Neuronal stem cell (in vitro differentiated cells): Measurements from ENCODE around the gene ALDH2.

ENCODE experiments used
- DNase-seq: peaks from one replicate; pipeline ENCODE4 v3.0.0-alpha.2; 2013; ENCODE audit warnings: low spot score
- H2AFZ ChIP-seq: one replicate; pipeline ENCODE4 v1.6.1; 2013; ENCODE audit warnings: mild to moderate bottlenecking, low read length, inconsistent platforms
- H2AK5ac ChIP-seq: 2 replicates; pipeline ENCODE4 v1.6.1; 2013; ENCODE audit warnings: low read depth, mild to moderate bottlenecking, inconsistent platforms, low read length, moderate library complexity, mixed read lengths
- H2BK120ac ChIP-seq: 2 replicates; pipeline ENCODE4 v1.6.1; 2013; ENCODE audit warnings: low read depth, mild to moderate bottlenecking, inconsistent platforms, low read length, moderate library complexity, mixed read lengths
- H2BK12ac ChIP-seq: one replicate; pipeline ENCODE4 v1.6.1; 2013; ENCODE audit warnings: low read length, inconsistent platforms
- H2BK15ac ChIP-seq: 2 replicates; pipeline ENCODE4 v1.6.1; 2013; ENCODE audit warnings: mild to moderate bottlenecking, low read length, inconsistent platforms, mixed read lengths
- H2BK5ac ChIP-seq: one replicate; pipeline ENCODE4 v1.6.1; 2013; ENCODE audit warnings: inconsistent platforms, mild to moderate bottlenecking, low read length, moderate library complexity
- H3K14ac ChIP-seq: one replicate; pipeline ENCODE4 v1.6.1; 2013; ENCODE audit warnings: low read length, inconsistent platforms
- H3K18ac ChIP-seq: 2 replicates; pipeline ENCODE4 v1.6.1; 2013; ENCODE audit warnings: low read length, inconsistent platforms
- H3K23ac ChIP-seq: 2 replicates; pipeline ENCODE4 v1.6.1; 2013; ENCODE audit warnings: low read depth, mild to moderate bottlenecking, mixed read lengths, low read length, inconsistent platforms; ENCODE audit not compliant: poor library complexity
- H3K27ac ChIP-seq: replicated peaks from 3 replicates; pipeline ENCODE4 v1.5.1; 2013; ENCODE audit warnings: low read length, inconsistent platforms
- H3K27me3 ChIP-seq, 3 experiments: 2 replicates each; pipeline ENCODE4 v1.6.1; 2013; ENCODE audit warnings: low read length in 3 of 3, mild to moderate bottlenecking in 2 of 3, inconsistent platforms in 1 of 3, low read depth in 1 of 3, mixed read lengths in 1 of 3, moderate library complexity in 1 of 3; ENCODE audit not compliant: control insufficient read depth in 3 of 3, insufficient read depth in 3 of 3
- H3K36me3 ChIP-seq, 2 donors: replicated peaks in 1 of 2; 2 replicates each; pipeline ENCODE4 v1.6.1; 2013; ENCODE audit warnings: low read length in 2 of 2; ENCODE audit not compliant: control insufficient read depth in 2 of 2, insufficient read depth in 2 of 2
- H3K4ac ChIP-seq: 2 replicates; pipeline ENCODE4 v1.6.1; 2013; ENCODE audit warnings: inconsistent platforms, mild to moderate bottlenecking, low read length, moderate library complexity
- H3K4me1 ChIP-seq, 2 donors: 1 replicate in 1 of 2; 2 replicates in 1 of 2; pipeline ENCODE4 v1.6.1; 2013; ENCODE audit warnings: low read length in 2 of 2, low read depth in 1 of 2; ENCODE audit not compliant: control insufficient read depth in 2 of 2, insufficient read depth in 1 of 2
- H3K4me2 ChIP-seq: one replicate; pipeline ENCODE4 v1.6.1; 2013; ENCODE audit warnings: mild to moderate bottlenecking, low read length, inconsistent platforms; ENCODE audit not compliant: insufficient read depth, poor library complexity, severe bottlenecking
- H3K4me3 ChIP-seq, 2 donors: 2 replicates each; pipeline ENCODE4 v1.5.1; 2013; ENCODE audit warnings: low read length in 2 of 2, mild to moderate bottlenecking in 2 of 2, inconsistent platforms in 1 of 2, moderate library complexity in 1 of 2
- H3K79me1 ChIP-seq: one replicate; pipeline ENCODE4 v1.6.1; 2013; ENCODE audit warnings: low read depth, mild to moderate bottlenecking, inconsistent platforms, low read length, moderate library complexity
- H3K9ac ChIP-seq: one replicate; pipeline ENCODE4 v1.6.1; 2013; ENCODE audit warnings: mild to moderate bottlenecking, low read depth, low read length, inconsistent platforms; ENCODE audit not compliant: poor library complexity
- H3K9me3 ChIP-seq, 2 donors: replicated peaks in 1 of 2; 2 replicates each; pipeline versions ENCODE3 to v1.6.1; 2013; ENCODE audit warnings: low read length in 2 of 2, mild to moderate bottlenecking in 2 of 2, inconsistent platforms in 1 of 2, low read depth in 1 of 2, mixed read lengths in 1 of 2, moderate library complexity in 1 of 2; ENCODE audit not compliant: control insufficient read depth in 2 of 2, insufficient read depth in 1 of 2
- H4K8ac ChIP-seq: one replicate; pipeline ENCODE4 v1.6.1; 2013; ENCODE audit warnings: low read depth, mild to moderate bottlenecking, inconsistent platforms, low read length, moderate library complexity
- H4K91ac ChIP-seq: one replicate; pipeline ENCODE4 v1.6.1; 2013; ENCODE audit warnings: low read length, low read depth, mild to moderate bottlenecking, inconsistent platforms; ENCODE audit not compliant: poor library complexity
- WGBS, 2 donors: extraction: QIAGEN DNeasy Blood & Tissue Kit; methylation state at CpG; one replicate each; pipeline ENCODE4 v1.1.7; 2013; ENCODE audit warnings: missing lambda C conversion rate in 2 of 2, mixed read lengths in 1 of 2; ENCODE audit not compliant: insufficient read length in 2 of 2, insufficient replicate concordance in 1 of 2; ENCODE audit errors: extremely low coverage in 2 of 2; 5-methylcytosine and 5-hydroxymethylcytosine counted together

Gene ALDH2

DNA sequence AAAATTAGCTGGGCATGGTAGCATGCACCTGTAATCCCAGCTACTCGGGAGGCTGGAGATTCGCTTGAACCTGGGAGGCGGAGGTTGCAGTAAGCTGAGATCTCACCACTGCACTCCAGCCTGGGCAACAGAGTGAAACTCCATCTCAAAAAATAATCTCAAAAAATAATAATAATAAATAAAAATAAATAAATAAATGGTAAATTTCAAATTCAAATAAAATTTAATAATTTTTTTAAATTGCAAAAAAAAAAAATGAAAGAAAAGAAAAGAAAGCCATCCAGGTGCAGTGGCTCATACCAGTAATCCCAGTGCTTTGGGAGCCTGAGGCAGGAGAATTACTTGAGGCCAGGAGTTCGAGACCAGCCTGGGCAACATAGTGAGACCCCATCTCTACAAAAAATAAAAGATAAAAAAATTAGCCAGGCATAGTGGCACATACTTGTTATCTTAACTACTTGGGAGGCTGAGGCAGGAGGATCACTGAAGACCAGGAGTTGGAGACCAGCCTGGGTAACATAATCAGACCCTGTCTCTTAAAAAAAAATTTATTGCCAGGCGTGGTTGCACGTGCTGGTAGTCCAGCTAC is 36.4 kb downstream of the ALDH2 start:
- Histone ChIP-seq H3K18ac (no peak overlapping the region), H3K4me2 (no peak overlapping the region), H4K91ac (no peak overlapping the region), H2BK15ac (no peak overlapping the region), H3K14ac (no peak overlapping the region), H3K79me1 (peaks cover 1% of the 10 kb centered on the region), H3K23ac (no peak overlapping the region), H3K36me3 (peaks cover 20 to 30% of the 10 kb centered on the region in 2 donors), H2BK120ac (no peak overlapping the region), H3K27ac (no peak overlapping the region), H3K4me3 (no peak overlapping the region), H4K8ac (no peak overlapping the region), H2AK5ac (no peak overlapping the region), H2BK5ac (no peak overlapping the region), H3K27me3 (no peaks in the 10 kb centered on the region), H2BK12ac (no peak overlapping the region), H2AFZ (no peak overlapping the region), H3K4me1 (no peaks in the 10 kb centered on the region), H3K9me3 (no peaks in the 10 kb centered on the region), H3K4ac (no peak overlapping the region), H3K9ac (no peak overlapping the region)
- DNase-seq = no peak
- no CpG with 5 or more reads among the region's 6 CpGs for WGBS, 2 donors

DNA sequence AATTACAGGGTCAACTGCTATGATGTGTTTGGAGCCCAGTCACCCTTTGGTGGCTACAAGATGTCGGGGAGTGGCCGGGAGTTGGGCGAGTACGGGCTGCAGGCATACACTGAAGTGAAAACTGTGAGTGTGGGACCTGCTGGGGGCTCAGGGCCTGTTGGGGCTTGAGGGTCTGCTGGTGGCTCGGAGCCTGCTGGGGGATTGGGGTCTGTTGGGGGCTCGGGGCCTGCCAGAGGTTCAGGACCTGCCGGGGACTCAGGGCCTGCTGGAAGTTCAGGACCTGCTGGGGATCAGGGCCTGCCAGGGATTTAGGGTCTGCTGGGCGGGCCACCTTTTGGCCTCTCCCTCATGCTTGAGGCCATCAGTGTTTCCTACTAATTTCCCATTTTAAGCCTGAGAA is 37.1 kb downstream of the ALDH2 start:
- H2AK5ac ChIP-seq = no peak overlapping the region
- no peak overlapping the region for H3K4me3 ChIP-seq
- no peak overlapping the region for H2BK120ac ChIP-seq
- no peak overlapping the region for H2BK15ac ChIP-seq
- no peaks in the 10 kb centered on the region for H3K9me3 ChIP-seq
- no peak overlapping the region for H4K8ac ChIP-seq
- no peak overlapping the region for H3K23ac ChIP-seq
- no CpG with 5 or more reads among the region's 8 CpGs for WGBS, 2 donors
- H3K18ac ChIP-seq = no peak overlapping the region
- H3K14ac ChIP-seq = no peak overlapping the region
- H3K9ac ChIP-seq = no peak overlapping the region
- H2BK5ac ChIP-seq = no peak overlapping the region
- H3K27me3 ChIP-seq = no peaks in the 10 kb centered on the region
- H3K4me1 ChIP-seq = no peaks in the 10 kb centered on the region
- H2BK12ac ChIP-seq = no peak overlapping the region
- H2AFZ ChIP-seq = no peak overlapping the region
- DNase-seq = no peak
- no peak overlapping the region for H3K4me2 ChIP-seq
- H3K36me3 ChIP-seq = peaks cover 16 to 29% of the 10 kb centered on the region in 2 donors
- H3K27ac ChIP-seq = no peak overlapping the region
- peaks cover 1% of the 10 kb centered on the region for H3K79me1 ChIP-seq
- H4K91ac ChIP-seq = no peak overlapping the region
- no peak overlapping the region for H3K4ac ChIP-seq

DNA sequence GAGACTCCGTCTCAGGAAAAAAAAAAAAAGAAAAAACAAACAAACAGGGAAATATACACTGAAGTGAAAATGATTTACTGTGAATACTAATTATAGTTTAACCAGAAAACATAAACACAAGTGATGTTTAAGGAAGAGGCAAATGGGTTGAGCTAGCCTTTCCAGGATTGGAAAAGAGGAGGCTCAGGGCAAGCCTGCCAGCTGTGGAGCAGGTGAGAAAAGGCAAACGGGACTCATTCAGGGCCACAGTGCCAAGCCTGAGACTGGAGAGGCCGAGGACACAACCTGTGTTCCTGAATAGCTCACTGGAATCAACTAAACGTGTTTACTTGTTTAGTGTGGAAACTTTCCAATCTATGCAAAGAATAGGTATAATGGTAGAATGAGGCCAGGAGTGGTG is 39.6 kb downstream of the ALDH2 start:
- Histone ChIP-seq H2BK120ac (no peak overlapping the region), H3K9me3 (no peaks in the 10 kb centered on the region), H3K23ac (no peak overlapping the region), H2BK15ac (no peak overlapping the region), H3K18ac (no peak overlapping the region), H3K4me1 (no peaks in the 10 kb centered on the region), H4K91ac (no peak overlapping the region), H3K14ac (no peak overlapping the region), H3K27me3 (no peaks in the 10 kb centered on the region), H2AFZ (no peak overlapping the region), H3K4ac (no peak overlapping the region), H4K8ac (no peak overlapping the region), H3K9ac (no peak overlapping the region), H3K79me1 (peaks cover 1% of the 10 kb centered on the region), H3K4me3 (no peak overlapping the region), H2BK5ac (no peak overlapping the region), H2AK5ac (no peak overlapping the region), H2BK12ac (no peak overlapping the region), H3K36me3 (peaks cover 3 to 26% of the 10 kb centered on the region in 2 donors), H3K4me2 (no peak overlapping the region), H3K27ac (no peak overlapping the region)
- WGBS, 2 donors = no CpG with 5 or more reads among the region's 4 CpGs
- DNase-seq = no peak

DNA sequence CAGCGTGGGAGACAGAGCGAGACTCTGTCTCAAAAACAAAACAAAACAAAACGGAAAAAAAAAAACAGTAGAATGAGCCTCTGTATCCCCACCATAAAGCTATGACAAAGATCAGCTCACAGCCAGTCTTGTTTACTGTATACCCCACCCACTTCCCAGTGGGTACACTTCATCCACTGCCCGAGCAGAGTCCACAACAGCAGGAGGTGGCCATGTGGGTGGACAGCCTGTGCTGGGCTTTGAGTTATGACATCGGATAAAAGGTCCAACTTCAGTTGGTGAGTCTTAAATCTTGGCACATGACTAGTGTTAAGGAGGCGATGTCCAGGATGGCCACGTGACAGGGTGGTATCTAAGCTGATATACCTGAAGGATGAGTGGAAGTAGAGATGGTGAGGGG is 40.5 kb downstream of the ALDH2 start:
- Histone ChIP-seq H3K9ac (no peak overlapping the region), H3K27ac (no peak overlapping the region), H2BK15ac (no peak overlapping the region), H3K9me3 (no peaks in the 10 kb centered on the region), H3K14ac (no peak overlapping the region), H3K4ac (no peak overlapping the region), H3K79me1 (peaks cover 1% of the 10 kb centered on the region), H2AK5ac (no peak overlapping the region), H2AFZ (no peak overlapping the region), H4K91ac (no peak overlapping the region), H2BK12ac (no peak overlapping the region), H3K4me2 (no peak overlapping the region), H3K4me1 (no peaks in the 10 kb centered on the region), H4K8ac (no peak overlapping the region), H3K4me3 (no peak overlapping the region), H3K36me3 (peaks cover 3 to 22% of the 10 kb centered on the region in 2 donors), H3K27me3 (no peaks in the 10 kb centered on the region), H3K23ac (no peak overlapping the region), H3K18ac (no peak overlapping the region), H2BK5ac (no peak overlapping the region), H2BK120ac (no peak overlapping the region)
- WGBS, 2 donors = no CpG with 5 or more reads among the region's 7 CpGs
- no peak for DNase-seq
